WTC11 (cell line): Measurements from ENCODE around the gene SMIM1. TPM values are rescaled to one million over a fixed set of nuclear protein-coding genes. Genes with fewer than 3 reads are reported as not detected.

Experiments
- ATAC-seq: fragments of 200-7000 bp; cut with Tn5 transposase; 2 replicates; pipeline ENCODE4 v1.10.0; 2021; ENCODE audit warnings: mild to moderate bottlenecking, moderate library complexity
- CTCF ChIA-PET: fragments of 300-600 bp; sonication (Branson Sonifier 250); formaldehyde crosslinking; loops from one replicate; lab custom pipeline; 2021; ENCODE audit warnings: antibody characterized with exemption; lab: Charles Lee
- POLR2A ChIA-PET: fragments of 350-600 bp; sonication (Branson Sonifier 250); formaldehyde crosslinking; loops from one replicate; lab custom pipeline; 2021; ENCODE audit warnings: antibody characterized with exemption; lab: Charles Lee
- DNase-seq: peaks from one replicate; pipeline ENCODE4 v3.0.0; 2021; ENCODE audit warnings: low spot score
- H3K27ac Mint-ChIP-seq: 2 replicates; pipeline ENCODE4 v1.8.0; 2021; ENCODE audit warnings: mixed read lengths
- H3K27me3 Mint-ChIP-seq: 2 replicates; pipeline ENCODE4 v1.8.0; 2021; ENCODE audit warnings: low read depth, mild to moderate bottlenecking, moderate library complexity, mixed read lengths
- H3K36me3 Mint-ChIP-seq: 2 replicates; pipeline ENCODE4 v1.8.0; 2021; ENCODE audit warnings: mixed read lengths
- H3K4me1 Mint-ChIP-seq: 2 replicates; pipeline ENCODE4 v1.8.0; 2022; ENCODE audit warnings: mixed read lengths
- H3K4me3 Mint-ChIP-seq: 2 replicates; pipeline ENCODE4 v1.8.0; 2021; ENCODE audit warnings: mild to moderate bottlenecking, moderate library complexity, mixed read lengths
- H3K9me3 Mint-ChIP-seq: 2 replicates; pipeline ENCODE4 v1.8.0; 2021; ENCODE audit warnings: mixed read lengths
- FOXK1 ChIP-seq: sonication (generic); formaldehyde crosslinking; IDR thresholded peaks from 2 replicates; pipeline ENCODE4 v1.8.0; 2022; ENCODE audit warnings: mild to moderate bottlenecking, moderate library complexity, missing genetic modification reagents
- FOXP1 ChIP-seq: sonication (generic); formaldehyde crosslinking; IDR thresholded peaks from 2 replicates; pipeline ENCODE4 v1.8.0; 2022; ENCODE audit warnings: missing genetic modification reagents, mild to moderate bottlenecking, moderate library complexity, borderline replicate concordance
- GRHL2 ChIP-seq: fragments of 250-450 bp; sonication (Bioruptor Pico); IDR thresholded peaks from 2 replicates; pipeline ENCODE4 v1.8.0; 2022; ENCODE audit warnings: mild to moderate bottlenecking, moderate library complexity; ENCODE audit not compliant: insufficient replicate concordance, severe bottlenecking
- KAT7 ChIP-seq: sonication (generic); formaldehyde crosslinking; IDR thresholded peaks from 2 replicates; pipeline ENCODE4 v1.8.1; 2023; ENCODE audit warnings: missing genetic modification reagents, mild to moderate bottlenecking, borderline replicate concordance
- MYBL2 ChIP-seq: sonication (generic); formaldehyde crosslinking; IDR thresholded peaks from 2 replicates; pipeline ENCODE4 v1.8.1; 2023; ENCODE audit warnings: mild to moderate bottlenecking, moderate library complexity, missing genetic modification reagents
- SMAD4 ChIP-seq: sonication (generic); formaldehyde crosslinking; IDR thresholded peaks from 2 replicates; pipeline ENCODE4 v1.8.0; 2022; ENCODE audit warnings: mild to moderate bottlenecking, missing genetic modification reagents
- total RNA-seq: library from RNA; stranded (reverse); gene quantifications from 3 replicates; pipeline ENCODE4 v1.2.3, GENCODE V29; 2021
- TF ChIP-seq, protein P1 (sequence below): sonication (generic); formaldehyde crosslinking; IDR thresholded peaks from 2 replicates; pipeline ENCODE4 v1.8.1; 2022; ENCODE audit warnings: mild to moderate bottlenecking, missing genetic modification reagents, moderate library complexity, borderline replicate concordance
- TF ChIP-seq, protein P2 (sequence below): sonication (generic); formaldehyde crosslinking; IDR thresholded peaks from 2 replicates; pipeline ENCODE4 v1.8.0; 2022; ENCODE audit warnings: mild to moderate bottlenecking, missing genetic modification reagents
- TF ChIP-seq, protein P3 (sequence below): sonication (generic); formaldehyde crosslinking; IDR thresholded peaks from 2 replicates; pipeline ENCODE4 v1.8.1; 2023; ENCODE audit warnings: mild to moderate bottlenecking, missing genetic modification reagents
- TF ChIP-seq, protein P4 (sequence below): sonication (generic); formaldehyde crosslinking; IDR thresholded peaks from 2 replicates; pipeline ENCODE4 v1.8.0; 2023; ENCODE audit warnings: mild to moderate bottlenecking, missing genetic modification reagents
- TF ChIP-seq, protein P5 (sequence below): fragments of 250-450 bp; sonication (Bioruptor Pico); IDR thresholded peaks from 2 replicates; pipeline ENCODE4 v1.9.0; 2021; ENCODE audit warnings: moderate library complexity, mild to moderate bottlenecking, inconsistent platforms, borderline replicate concordance
- TF ChIP-seq, protein P6 (sequence below): fragments of 250-450 bp; sonication (Bioruptor Pico); IDR thresholded peaks from 2 replicates; pipeline ENCODE4 v1.9.0; 2021; ENCODE audit warnings: mild to moderate bottlenecking
- TF ChIP-seq, protein P7 (sequence below): sonication (generic); formaldehyde crosslinking; conservative IDR thresholded peaks from 2 replicates; pipeline ENCODE4 v1.8.1; 2022; ENCODE audit warnings: mild to moderate bottlenecking, missing genetic modification reagents
- TF ChIP-seq, protein P8 (sequence below): sonication (generic); formaldehyde crosslinking; IDR thresholded peaks from 2 replicates; pipeline ENCODE4 v1.8.1; 2022; ENCODE audit warnings: low read depth, missing genetic modification reagents, borderline replicate concordance
- TF ChIP-seq, protein P9 (sequence below): sonication (generic); formaldehyde crosslinking; IDR thresholded peaks from 2 replicates; pipeline ENCODE4 v1.8.0; 2023; ENCODE audit warnings: missing genetic modification reagents, mild to moderate bottlenecking, borderline replicate concordance

Gene SMIM1
- total RNA-seq, 1 experiment from 2014 or later, result 10.2 TPM

DNA sequence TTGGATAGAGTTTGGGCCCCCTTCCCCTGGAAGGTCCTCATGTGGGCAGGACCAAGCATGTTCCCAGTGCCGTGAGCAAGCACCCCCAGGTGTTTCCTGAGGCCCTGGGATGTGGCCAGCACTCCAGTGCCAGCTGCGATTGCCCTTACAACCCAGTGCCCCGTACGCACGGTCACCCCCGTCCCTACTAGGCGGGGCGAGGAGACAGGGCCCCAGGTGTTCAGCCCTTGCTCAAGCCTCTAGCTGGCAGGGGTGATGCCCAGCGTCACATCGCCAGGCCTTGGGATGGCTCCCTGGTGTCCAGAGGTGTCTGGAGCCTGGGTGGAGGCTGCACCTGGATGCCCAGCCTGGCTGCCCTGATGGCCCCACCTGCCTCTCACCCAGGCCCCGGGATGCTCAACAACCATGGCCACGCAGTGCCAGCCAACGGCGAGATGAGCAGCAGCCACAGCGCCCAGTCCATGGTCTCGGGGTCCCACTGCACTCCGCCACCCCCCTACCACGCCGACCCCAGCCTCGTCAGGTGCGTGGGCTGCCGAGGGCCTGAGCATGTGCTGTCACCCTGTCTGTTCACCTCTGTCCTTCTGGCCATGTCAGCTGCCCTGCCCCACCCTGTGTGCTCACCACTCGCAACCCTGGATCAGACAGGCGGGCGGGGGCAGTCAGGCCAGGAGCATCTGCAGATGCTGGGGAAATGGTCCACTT lies 41.9 kb upstream of the SMIM1 start:
- H3K27ac Mint-ChIP-seq, result no peak overlapping the region
- H3K4me1 Mint-ChIP-seq, result peaks cover 10% of the 10 kb centered on the region; the same call in 1 of the 2 replicates
- no peak for ATAC-seq
- H3K4me3 Mint-ChIP-seq, result no peak overlapping the region
- DNase-seq, result no peak
- ChIA-PET POLR2A (interaction anchor here (0.9 kb wide), 1 partner anchor 10 kb away, joined by 3 read pairs; no protein-coding TSS in a partner anchor), CTCF (interaction anchor here (0.9 kb wide), 1 partner anchor 66 kb away, joined by 3 read pairs; no protein-coding TSS in a partner anchor)
- H3K27me3 Mint-ChIP-seq, result no peaks in the 10 kb centered on the region
- peaks cover under 1% of the 10 kb centered on the region; the same call in 1 of the 2 replicates for H3K36me3 Mint-ChIP-seq
- no peaks in the 10 kb centered on the region for H3K9me3 Mint-ChIP-seq
- TF ChIP-seq, protein P1, sequence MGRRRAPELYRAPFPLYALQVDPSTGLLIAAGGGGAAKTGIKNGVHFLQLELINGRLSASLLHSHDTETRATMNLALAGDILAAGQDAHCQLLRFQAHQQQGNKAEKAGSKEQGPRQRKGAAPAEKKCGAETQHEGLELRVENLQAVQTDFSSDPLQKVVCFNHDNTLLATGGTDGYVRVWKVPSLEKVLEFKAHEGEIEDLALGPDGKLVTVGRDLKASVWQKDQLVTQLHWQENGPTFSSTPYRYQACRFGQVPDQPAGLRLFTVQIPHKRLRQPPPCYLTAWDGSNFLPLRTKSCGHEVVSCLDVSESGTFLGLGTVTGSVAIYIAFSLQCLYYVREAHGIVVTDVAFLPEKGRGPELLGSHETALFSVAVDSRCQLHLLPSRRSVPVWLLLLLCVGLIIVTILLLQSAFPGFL, result no peak
- TF ChIP-seq, protein P2, sequence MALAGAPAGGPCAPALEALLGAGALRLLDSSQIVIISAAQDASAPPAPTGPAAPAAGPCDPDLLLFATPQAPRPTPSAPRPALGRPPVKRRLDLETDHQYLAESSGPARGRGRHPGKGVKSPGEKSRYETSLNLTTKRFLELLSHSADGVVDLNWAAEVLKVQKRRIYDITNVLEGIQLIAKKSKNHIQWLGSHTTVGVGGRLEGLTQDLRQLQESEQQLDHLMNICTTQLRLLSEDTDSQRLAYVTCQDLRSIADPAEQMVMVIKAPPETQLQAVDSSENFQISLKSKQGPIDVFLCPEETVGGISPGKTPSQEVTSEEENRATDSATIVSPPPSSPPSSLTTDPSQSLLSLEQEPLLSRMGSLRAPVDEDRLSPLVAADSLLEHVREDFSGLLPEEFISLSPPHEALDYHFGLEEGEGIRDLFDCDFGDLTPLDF (CRISPR knock-in tag), result no peak
- no peak for TF ChIP-seq FOXK1 (CRISPR knock-in tag)
- TF ChIP-seq, protein P3, sequence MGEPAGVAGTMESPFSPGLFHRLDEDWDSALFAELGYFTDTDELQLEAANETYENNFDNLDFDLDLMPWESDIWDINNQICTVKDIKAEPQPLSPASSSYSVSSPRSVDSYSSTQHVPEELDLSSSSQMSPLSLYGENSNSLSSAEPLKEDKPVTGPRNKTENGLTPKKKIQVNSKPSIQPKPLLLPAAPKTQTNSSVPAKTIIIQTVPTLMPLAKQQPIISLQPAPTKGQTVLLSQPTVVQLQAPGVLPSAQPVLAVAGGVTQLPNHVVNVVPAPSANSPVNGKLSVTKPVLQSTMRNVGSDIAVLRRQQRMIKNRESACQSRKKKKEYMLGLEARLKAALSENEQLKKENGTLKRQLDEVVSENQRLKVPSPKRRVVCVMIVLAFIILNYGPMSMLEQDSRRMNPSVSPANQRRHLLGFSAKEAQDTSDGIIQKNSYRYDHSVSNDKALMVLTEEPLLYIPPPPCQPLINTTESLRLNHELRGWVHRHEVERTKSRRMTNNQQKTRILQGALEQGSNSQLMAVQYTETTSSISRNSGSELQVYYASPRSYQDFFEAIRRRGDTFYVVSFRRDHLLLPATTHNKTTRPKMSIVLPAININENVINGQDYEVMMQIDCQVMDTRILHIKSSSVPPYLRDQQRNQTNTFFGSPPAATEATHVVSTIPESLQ (CRISPR knock-in tag), result no peak
- TF ChIP-seq, protein P4, sequence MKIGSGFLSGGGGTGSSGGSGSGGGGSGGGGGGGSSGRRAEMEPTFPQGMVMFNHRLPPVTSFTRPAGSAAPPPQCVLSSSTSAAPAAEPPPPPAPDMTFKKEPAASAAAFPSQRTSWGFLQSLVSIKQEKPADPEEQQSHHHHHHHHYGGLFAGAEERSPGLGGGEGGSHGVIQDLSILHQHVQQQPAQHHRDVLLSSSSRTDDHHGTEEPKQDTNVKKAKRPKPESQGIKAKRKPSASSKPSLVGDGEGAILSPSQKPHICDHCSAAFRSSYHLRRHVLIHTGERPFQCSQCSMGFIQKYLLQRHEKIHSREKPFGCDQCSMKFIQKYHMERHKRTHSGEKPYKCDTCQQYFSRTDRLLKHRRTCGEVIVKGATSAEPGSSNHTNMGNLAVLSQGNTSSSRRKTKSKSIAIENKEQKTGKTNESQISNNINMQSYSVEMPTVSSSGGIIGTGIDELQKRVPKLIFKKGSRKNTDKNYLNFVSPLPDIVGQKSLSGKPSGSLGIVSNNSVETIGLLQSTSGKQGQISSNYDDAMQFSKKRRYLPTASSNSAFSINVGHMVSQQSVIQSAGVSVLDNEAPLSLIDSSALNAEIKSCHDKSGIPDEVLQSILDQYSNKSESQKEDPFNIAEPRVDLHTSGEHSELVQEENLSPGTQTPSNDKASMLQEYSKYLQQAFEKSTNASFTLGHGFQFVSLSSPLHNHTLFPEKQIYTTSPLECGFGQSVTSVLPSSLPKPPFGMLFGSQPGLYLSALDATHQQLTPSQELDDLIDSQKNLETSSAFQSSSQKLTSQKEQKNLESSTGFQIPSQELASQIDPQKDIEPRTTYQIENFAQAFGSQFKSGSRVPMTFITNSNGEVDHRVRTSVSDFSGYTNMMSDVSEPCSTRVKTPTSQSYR (CRISPR knock-in tag), result no peak
- no peak for TF ChIP-seq MYBL2 (CRISPR knock-in tag)
- TF ChIP-seq, protein P5, sequence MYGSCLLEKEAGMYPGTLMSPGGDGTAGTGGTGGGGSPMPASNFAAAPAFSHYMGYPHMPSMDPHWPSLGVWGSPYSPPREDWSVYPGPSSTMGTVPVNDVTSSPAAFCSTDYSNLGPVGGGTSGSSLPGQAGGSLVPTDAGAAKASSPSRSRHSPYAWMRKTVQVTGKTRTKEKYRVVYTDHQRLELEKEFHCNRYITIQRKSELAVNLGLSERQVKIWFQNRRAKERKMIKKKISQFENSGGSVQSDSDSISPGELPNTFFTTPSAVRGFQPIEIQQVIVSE (CRISPR knock-in tag), result no peak
- TF ChIP-seq SMAD4 (CRISPR knock-in tag), result no peak
- TF ChIP-seq GRHL2, result no peak
- TF ChIP-seq, protein P6, sequence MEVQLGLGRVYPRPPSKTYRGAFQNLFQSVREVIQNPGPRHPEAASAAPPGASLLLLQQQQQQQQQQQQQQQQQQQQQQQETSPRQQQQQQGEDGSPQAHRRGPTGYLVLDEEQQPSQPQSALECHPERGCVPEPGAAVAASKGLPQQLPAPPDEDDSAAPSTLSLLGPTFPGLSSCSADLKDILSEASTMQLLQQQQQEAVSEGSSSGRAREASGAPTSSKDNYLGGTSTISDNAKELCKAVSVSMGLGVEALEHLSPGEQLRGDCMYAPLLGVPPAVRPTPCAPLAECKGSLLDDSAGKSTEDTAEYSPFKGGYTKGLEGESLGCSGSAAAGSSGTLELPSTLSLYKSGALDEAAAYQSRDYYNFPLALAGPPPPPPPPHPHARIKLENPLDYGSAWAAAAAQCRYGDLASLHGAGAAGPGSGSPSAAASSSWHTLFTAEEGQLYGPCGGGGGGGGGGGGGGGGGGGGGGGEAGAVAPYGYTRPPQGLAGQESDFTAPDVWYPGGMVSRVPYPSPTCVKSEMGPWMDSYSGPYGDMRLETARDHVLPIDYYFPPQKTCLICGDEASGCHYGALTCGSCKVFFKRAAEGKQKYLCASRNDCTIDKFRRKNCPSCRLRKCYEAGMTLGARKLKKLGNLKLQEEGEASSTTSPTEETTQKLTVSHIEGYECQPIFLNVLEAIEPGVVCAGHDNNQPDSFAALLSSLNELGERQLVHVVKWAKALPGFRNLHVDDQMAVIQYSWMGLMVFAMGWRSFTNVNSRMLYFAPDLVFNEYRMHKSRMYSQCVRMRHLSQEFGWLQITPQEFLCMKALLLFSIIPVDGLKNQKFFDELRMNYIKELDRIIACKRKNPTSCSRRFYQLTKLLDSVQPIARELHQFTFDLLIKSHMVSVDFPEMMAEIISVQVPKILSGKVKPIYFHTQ (CRISPR knock-in tag), result no peak
- TF ChIP-seq, protein P7, sequence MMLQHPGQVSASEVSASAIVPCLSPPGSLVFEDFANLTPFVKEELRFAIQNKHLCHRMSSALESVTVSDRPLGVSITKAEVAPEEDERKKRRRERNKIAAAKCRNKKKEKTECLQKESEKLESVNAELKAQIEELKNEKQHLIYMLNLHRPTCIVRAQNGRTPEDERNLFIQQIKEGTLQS (CRISPR knock-in tag), result no peak
- no peak for TF ChIP-seq KAT7 (CRISPR knock-in tag)
- TF ChIP-seq, protein P8, sequence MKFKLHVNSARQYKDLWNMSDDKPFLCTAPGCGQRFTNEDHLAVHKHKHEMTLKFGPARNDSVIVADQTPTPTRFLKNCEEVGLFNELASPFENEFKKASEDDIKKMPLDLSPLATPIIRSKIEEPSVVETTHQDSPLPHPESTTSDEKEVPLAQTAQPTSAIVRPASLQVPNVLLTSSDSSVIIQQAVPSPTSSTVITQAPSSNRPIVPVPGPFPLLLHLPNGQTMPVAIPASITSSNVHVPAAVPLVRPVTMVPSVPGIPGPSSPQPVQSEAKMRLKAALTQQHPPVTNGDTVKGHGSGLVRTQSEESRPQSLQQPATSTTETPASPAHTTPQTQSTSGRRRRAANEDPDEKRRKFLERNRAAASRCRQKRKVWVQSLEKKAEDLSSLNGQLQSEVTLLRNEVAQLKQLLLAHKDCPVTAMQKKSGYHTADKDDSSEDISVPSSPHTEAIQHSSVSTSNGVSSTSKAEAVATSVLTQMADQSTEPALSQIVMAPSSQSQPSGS (CRISPR knock-in tag), result no peak
- TF ChIP-seq FOXP1, result no peak
- TF ChIP-seq, protein P9, sequence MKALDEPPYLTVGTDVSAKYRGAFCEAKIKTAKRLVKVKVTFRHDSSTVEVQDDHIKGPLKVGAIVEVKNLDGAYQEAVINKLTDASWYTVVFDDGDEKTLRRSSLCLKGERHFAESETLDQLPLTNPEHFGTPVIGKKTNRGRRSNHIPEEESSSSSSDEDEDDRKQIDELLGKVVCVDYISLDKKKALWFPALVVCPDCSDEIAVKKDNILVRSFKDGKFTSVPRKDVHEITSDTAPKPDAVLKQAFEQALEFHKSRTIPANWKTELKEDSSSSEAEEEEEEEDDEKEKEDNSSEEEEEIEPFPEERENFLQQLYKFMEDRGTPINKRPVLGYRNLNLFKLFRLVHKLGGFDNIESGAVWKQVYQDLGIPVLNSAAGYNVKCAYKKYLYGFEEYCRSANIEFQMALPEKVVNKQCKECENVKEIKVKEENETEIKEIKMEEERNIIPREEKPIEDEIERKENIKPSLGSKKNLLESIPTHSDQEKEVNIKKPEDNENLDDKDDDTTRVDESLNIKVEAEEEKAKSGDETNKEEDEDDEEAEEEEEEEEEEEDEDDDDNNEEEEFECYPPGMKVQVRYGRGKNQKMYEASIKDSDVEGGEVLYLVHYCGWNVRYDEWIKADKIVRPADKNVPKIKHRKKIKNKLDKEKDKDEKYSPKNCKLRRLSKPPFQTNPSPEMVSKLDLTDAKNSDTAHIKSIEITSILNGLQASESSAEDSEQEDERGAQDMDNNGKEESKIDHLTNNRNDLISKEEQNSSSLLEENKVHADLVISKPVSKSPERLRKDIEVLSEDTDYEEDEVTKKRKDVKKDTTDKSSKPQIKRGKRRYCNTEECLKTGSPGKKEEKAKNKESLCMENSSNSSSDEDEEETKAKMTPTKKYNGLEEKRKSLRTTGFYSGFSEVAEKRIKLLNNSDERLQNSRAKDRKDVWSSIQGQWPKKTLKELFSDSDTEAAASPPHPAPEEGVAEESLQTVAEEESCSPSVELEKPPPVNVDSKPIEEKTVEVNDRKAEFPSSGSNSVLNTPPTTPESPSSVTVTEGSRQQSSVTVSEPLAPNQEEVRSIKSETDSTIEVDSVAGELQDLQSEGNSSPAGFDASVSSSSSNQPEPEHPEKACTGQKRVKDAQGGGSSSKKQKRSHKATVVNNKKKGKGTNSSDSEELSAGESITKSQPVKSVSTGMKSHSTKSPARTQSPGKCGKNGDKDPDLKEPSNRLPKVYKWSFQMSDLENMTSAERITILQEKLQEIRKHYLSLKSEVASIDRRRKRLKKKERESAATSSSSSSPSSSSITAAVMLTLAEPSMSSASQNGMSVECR (CRISPR knock-in tag), result no peak
